Endothelial cell (in vitro differentiated cells): Measurements from ENCODE around the gene CACNA2D3. TPM values are rescaled to one million over a fixed set of nuclear protein-coding genes. Genes with fewer than 3 reads are reported as not detected.

ENCODE experiments used
- DNase-seq: peaks from one replicate; pipeline ENCODE4 v3.0.0; 2021; ENCODE audit warnings: low spot score
- H3K27ac Mint-ChIP-seq: one replicate; pipeline ENCODE4 v1.8.0; 2021; ENCODE audit warnings: mixed read lengths, inconsistent platforms; ENCODE audit not compliant: unreplicated experiment
- H3K27me3 Mint-ChIP-seq: one replicate; pipeline ENCODE4 v1.8.0; 2021; ENCODE audit warnings: mild to moderate bottlenecking, moderate library complexity, mixed read lengths, inconsistent platforms; ENCODE audit not compliant: unreplicated experiment
- H3K36me3 Mint-ChIP-seq: one replicate; pipeline ENCODE4 v1.8.0; 2021; ENCODE audit warnings: mild to moderate bottlenecking, low read depth, mixed read lengths, inconsistent platforms; ENCODE audit not compliant: unreplicated experiment
- H3K4me1 Mint-ChIP-seq: one replicate; pipeline ENCODE4 v1.8.0; 2021; ENCODE audit warnings: mild to moderate bottlenecking, mixed read lengths, inconsistent platforms; ENCODE audit not compliant: unreplicated experiment
- H3K4me3 Mint-ChIP-seq: one replicate; pipeline ENCODE4 v1.8.0; 2021; ENCODE audit warnings: mild to moderate bottlenecking, mixed read lengths, inconsistent platforms; ENCODE audit not compliant: unreplicated experiment
- H3K9me3 Mint-ChIP-seq: one replicate; pipeline ENCODE4 v1.8.0; 2021; ENCODE audit warnings: mixed read lengths, inconsistent platforms; ENCODE audit not compliant: unreplicated experiment
- CTCF ChIP-seq: fragments of 200-600 bp; sonication (generic); IDR thresholded peaks from one replicate; pipeline ENCODE4 v1.5.0; 2021; ENCODE audit warnings: antibody characterized with exemption; ENCODE audit not compliant: unreplicated experiment
- total RNA-seq: library from RNA; stranded (reverse); fragmentation: NEBNext Ultra II Directional; extraction: Animal tissue kit (Norgen Biotek cat#: 25700); gene quantifications from one replicate; pipeline ENCODE4 v1.2.1, GENCODE V29; 2021; ENCODE audit not compliant: unreplicated experiment

The CACNA2D3 gene
- total RNA-seq, 1 donor from 2014 or later: 0.46 TPM

GRCh38 chr3:54182242-54182641, 59.9 kb downstream of the CACNA2D3 start:
- DNase-seq: no peak
- Mint-ChIP-seq H3K4me3 (no peak overlapping the region), H3K27me3 (no peaks in the 10 kb centered on the region), H3K36me3 (no peaks in the 10 kb centered on the region), H3K4me1 (no peaks in the 10 kb centered on the region), H3K27ac (no peak overlapping the region), H3K9me3 (no peaks in the 10 kb centered on the region)
- TF ChIP-seq CTCF: no peak

GRCh38 chr3:54185740-54186139, 63.4 kb downstream of the CACNA2D3 start:
- Mint-ChIP-seq H3K4me1 (no peaks in the 10 kb centered on the region), H3K27ac (no peak overlapping the region), H3K9me3 (no peaks in the 10 kb centered on the region), H3K27me3 (no peaks in the 10 kb centered on the region), H3K36me3 (no peaks in the 10 kb centered on the region), H3K4me3 (no peak overlapping the region)
- no peak for DNase-seq
- no peak for TF ChIP-seq CTCF

GRCh38 chr3:54188176-54188791, 65.9 kb downstream of the CACNA2D3 start:
- H3K4me1 Mint-ChIP-seq: no peaks in the 10 kb centered on the region
- peak; percentile 72 for DNase-seq
- H3K27ac Mint-ChIP-seq: no peak overlapping the region
- no peak overlapping the region for H3K4me3 Mint-ChIP-seq
- no peaks in the 10 kb centered on the region for H3K9me3 Mint-ChIP-seq
- H3K27me3 Mint-ChIP-seq: peaks cover 2% of the 10 kb centered on the region
- H3K36me3 Mint-ChIP-seq: no peaks in the 10 kb centered on the region
- no peak for TF ChIP-seq CTCF

DNA sequence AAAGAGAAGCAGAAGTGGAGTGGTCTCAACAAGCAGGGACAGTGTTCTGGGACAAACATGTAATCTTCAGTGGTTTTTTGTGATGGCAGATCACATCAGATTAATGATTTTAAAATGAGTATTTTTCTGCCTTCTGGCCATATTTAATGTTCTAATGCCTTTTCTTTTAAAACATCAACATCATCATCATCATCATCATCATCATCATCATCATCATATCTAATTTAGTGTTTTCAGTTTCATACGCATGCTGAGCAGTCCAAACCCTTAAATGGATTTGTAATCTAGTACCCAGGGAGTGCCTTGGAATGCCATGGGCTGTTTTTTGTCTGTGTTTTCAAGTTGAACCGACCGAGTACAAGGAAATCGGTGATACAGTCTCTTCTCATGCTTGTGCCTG, 68.9 kb downstream of the CACNA2D3 start:
- no peaks in the 10 kb centered on the region for H3K9me3 Mint-ChIP-seq
- H3K36me3 Mint-ChIP-seq: no peaks in the 10 kb centered on the region
- no peak overlapping the region for H3K27ac Mint-ChIP-seq
- no peak for TF ChIP-seq CTCF
- H3K4me1 Mint-ChIP-seq: no peaks in the 10 kb centered on the region
- H3K4me3 Mint-ChIP-seq: no peak overlapping the region
- no peak for DNase-seq
- peaks cover 2% of the 10 kb centered on the region for H3K27me3 Mint-ChIP-seq

DNA sequence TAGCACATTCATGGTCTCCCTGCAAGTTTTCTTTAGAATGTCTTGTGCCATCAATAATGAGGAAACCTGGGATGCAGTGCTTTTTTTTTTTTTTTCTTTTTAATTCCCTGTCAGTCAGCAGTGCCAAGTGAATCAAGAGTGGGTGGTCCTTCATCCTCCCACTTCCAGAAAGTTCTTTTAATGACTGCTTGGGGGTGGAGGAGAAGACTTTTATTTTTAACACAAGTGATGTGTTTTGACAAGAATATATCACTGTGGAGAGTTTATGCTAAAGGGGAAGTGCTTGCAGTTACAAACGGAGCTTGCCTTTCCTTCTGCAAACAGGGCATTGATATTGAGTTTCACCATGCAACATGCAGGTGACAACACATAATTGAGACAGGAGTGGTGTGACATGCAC, 69.7 kb downstream of the CACNA2D3 start:
- Mint-ChIP-seq H3K27me3 (peaks cover 2% of the 10 kb centered on the region), H3K4me1 (no peaks in the 10 kb centered on the region), H3K36me3 (no peaks in the 10 kb centered on the region), H3K9me3 (no peaks in the 10 kb centered on the region), H3K27ac (no peak overlapping the region), H3K4me3 (no peak overlapping the region)
- TF ChIP-seq CTCF: no peak
- no peak for DNase-seq
